GM19452 (cell line): ENCODE data around the gene MPRIP.

Experiments
- ATAC-seq: cut with Tn5 transposase; IDR thresholded peaks from one replicate; pipeline ENCODE4 v1.9.1; 2021; ENCODE audit not compliant: unreplicated experiment

The MPRIP gene

GRCh38 chr17:17028059-17028877 is 14.0 kb upstream of the MPRIP start:
- no peak for ATAC-seq

GRCh38 chr17:17028878-17029535 is 13.2 kb upstream of the MPRIP start:
- ATAC-seq = no peak

DNA sequence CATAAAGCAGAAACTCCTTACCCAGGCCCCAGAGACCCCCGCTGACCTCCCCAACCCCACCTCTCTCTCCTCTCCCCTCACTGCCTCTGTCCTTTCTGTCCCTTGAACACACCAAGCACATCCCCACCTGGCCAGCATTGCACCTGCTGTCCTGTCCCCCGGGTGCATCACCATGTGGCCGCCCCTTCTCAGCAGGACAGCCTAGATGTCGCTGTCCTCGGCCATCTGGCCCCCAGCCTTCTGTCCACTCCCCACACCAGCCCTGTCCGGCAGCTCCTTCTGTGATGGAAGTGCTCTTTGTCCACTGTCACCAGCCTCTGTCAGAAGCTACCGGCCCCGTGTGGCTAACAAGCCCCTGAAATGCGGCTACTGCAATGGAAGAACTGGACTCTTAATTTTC is 12.3 kb upstream of the MPRIP start:
- ATAC-seq = no peak

DNA sequence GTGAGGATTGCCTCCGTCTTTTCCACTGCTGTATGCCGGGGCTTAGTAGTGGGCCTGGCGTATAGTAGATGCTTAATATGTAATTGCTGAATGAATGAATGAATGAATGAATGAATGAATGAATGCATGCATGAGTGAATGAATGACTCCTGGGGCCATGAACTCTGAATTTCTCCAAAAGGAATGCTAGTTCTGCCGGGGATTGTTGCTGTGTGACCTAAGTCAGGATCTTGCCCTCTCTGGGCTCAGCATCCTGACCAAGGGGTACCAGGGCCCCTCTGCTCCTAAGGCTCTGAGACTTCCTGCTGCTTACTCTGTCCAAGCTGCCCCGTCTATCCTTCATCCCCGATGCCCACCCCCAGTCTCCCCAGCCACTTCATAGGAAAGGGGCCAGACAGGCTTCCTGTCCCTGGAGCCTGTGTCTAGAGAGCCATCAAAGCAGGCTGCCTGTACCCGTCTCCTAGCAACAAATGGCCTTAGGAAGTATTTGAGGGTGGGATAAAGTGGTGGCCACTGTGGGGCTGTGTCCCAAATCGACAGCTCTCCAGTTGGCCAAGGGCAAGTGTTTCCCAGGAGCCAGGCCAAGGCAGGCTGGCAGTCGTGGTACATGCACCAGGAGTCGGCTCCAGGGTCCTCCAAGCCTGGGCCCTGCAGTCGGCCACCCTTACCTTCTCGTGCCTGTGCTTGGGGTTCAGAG is 11.6 kb upstream of the MPRIP start:
- no peak for ATAC-seq

DNA sequence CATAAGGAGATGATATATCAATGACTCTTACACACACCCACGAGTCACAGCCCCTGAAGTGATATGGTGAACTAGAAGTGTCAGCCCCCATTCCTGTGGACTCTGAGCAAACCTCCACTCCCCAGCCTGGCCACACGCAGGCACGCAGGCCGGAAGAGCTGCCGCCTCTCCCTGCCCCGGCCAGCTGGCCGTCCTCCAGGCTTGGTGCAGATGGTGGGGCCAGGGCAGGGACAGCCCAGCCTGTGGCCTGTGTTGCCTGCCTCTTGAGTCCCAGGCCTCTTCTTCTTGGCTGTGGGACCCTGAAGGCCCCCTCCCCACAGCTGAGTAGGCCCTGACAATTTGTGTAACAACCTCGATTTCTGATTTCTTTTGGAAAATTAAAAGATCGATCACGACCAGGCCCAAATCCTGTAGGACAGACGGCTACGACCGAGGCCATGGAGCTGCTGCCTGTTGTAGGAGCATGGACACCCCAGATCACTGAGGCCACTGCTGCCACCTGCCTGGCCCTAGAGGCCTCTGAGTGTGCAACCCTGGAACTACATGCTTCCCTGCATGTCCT is 10.0 kb upstream of the MPRIP start:
- ATAC-seq = no peak

GRCh38 chr17:17033466-17033865 is 8.8 kb upstream of the MPRIP start:
- no peak for ATAC-seq

DNA sequence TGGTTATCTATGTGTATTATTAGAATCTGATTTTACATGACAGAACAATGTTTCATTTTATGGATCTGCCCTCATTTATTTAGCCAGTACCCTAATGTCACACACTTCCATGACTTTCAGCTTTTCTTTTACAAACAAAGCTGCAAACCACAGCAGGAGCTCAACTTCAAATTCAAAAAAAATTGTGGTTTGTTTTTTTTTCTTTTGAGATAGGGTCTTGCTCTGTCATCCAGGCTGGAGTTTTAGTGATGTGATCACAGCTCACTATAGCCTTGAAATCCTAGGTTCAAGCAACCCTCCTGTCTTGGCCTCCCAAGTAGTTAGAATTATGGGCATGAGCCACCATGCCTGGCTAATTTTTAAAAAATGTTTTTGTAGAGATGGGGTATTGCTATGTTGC is 8.2 kb upstream of the MPRIP start:
- ATAC-seq = no peak

- ATAC-seq = no peak
Observed at GRCh38 chr17:17034496-17035075, 7.7 kb upstream of the MPRIP start.

GRCh38 chr17:17035490-17035889 is 6.8 kb upstream of the MPRIP start:
- ATAC-seq = no peak

GRCh38 chr17:17035920-17036523 is 6.2 kb upstream of the MPRIP start:
- ATAC-seq = no peak

DNA sequence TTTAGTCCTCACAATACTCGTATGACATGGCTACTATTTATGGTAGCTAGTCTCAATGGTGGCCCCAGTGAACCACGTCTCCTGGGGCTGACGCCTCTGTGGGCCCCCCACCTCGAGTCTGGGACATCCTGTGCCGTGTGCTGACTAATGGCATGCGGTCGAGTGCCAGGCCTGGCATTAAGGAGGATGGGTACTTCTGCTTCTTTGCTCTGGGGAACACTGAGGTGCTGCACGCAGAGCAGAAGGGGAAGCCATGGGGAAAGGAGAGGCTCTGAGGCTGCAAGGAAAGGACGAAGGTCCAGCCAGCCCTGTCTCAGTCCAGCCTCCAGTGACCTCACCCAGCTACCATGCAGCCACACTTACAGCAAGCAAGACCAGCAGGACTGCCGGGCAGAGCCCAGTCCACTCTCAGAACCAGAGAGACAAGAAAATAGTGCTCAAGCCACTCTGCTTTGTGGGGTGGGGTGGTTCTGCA is 5.7 kb upstream of the MPRIP start:
- ATAC-seq = no peak

- no peak for ATAC-seq
Observed at GRCh38 chr17:17039911-17040310, 2.3 kb upstream of the MPRIP start.

DNA sequence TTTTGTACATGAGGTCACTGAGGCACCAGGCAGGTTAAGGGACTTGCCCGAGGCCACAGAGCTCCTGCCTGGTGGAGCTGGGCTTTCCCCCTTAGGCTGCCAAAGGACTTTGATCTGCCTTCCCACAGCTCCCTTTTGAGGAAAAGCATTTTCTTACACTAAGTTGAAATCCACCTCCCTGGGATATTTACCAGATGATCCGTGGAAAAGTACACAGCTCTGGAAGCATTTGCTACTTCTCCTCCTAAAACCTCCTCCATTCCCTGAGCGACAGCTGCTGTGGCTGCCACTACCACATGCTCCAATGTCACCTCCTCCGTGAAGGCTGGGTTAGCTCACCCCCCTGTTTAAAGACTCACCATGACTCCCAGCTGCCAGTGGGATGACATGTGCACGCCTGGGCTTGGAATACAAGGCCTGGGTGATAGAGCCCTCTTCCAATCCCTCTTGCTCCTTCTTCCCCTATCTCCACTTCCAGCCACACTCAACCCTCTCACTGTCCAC is 1.2 kb upstream of the MPRIP start:
- ATAC-seq = no peak

- ATAC-seq = peak; percentile 91
Observed at GRCh38 chr17:17041571-17042383, 480 bp upstream of the MPRIP start.

DNA sequence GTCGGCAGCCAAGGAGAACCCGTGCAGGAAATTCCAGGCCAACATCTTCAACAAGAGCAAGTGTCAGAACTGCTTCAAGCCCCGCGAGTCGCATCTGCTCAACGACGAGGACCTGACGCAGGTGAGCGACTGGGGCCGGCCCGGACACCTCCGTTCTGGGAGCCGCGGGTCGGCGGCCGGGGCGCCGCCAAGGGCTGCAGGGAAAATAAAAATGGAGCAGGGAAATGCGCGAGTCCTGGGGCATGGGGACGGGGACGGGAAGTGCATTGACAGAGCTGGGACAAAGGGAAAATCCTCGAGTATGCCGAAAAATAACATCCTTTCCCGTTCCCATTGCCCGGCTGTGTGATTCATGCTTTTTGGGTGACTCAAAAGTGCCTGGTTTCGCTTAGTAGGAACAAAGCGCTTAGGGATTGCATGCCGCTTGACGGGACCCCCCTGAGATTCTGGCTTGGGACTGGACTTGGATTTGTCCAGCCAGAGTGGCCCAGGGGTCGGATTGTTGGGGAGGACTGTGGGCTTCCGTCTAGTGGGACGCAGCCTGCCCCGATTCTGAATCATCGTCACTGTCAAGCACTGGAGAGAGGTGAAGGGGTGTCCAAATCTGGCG is 699 bp downstream of the MPRIP start:
- ATAC-seq = no peak

DNA sequence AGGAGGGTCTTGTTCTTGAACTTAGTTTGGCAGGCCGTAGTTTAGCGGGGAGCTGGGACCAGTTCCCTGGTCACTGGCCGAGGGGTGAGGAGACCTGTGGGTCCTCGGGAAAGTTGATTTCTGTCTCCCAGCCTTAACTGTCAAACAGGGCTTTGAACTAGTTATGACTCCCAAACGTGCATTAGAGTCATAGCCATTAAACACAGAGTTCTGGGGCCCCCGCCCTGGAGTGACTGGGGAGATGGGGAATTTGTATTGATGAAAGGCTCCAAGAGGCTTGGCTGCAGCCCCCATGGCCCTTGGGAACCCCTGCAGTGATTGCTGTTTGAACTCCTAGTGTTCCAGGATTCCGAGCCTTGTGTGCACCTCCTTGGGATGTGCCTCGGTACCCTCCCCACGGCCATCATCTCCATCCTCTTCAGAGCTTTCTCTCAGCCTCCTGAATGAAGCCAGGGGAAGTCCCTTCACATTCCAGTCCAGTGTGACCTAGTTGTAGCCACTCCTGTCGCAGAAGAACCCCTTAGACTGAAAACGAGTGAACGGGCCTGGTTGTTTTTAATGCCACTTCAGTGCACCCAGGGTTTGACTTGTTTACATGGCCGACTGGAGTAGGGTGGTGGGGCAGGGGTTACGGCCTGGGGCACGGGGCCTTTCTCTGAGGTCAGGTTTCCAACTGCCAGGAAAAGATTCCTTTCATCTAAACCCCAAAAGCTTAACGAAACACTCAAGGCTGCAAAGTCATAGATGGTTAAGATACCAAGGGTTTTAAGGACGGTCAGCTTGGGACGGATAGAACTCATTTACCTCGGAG is 1.4 kb downstream of the MPRIP start:
- no peak for ATAC-seq

DNA sequence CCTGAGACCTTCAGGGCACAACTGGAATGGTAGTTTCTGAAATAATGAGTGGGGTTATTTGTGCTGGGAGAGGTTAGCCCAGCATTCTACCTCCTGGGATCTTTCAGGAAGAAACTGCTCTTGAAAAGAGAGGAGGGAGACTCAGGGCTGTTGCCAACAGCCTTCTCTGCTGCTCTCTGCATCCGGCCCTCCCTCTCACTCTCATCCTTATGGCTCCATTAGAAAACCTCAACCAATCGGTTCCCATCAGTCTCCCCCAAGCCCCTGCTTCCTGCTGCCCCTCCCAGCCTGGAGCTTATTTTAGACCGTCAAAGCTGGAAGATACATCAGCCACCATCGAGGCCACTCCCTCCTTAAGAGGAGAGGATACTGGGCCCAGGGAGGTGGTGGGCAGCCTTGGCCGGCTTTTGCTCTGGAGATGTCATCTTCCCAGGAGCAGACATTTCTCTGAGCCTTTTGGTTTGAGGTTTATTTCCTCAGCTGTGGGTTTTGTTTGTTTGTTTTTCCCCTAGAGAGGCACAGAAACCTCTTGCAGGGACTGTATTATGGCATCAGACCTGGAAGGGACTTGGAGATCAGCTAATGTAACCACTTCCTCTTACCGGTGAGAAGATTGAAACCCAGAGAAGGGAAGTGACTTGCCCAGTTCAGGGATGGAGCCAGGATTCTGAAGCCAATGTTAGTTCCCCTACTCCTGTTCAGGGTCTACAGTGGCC is 2.7 kb downstream of the MPRIP start:
- no peak for ATAC-seq

GRCh38 chr17:17048106-17048505 is 5.8 kb downstream of the MPRIP start:
- ATAC-seq = no peak
